ENCODE data around the gene TMEM132C.

Gene TMEM132C

DNA sequence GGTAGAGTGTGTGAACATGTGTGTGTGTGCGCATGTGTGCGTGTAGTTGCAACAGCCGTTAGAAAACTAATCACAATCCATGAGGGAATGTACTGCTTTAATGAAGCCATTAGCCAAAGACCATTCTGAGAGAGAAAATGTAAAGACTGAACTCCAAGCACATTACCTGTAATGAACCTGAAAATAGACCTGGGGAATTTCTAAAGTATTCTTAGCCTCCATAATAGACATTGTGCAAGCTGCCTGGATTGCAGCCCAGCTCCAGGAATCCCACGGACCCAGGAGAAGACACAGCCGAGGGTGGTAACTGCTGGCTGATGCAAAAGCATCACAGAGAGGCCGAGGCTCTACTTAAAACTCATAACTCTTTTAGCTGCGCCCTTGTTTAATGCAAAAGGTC is 400.2 kb downstream of the TMEM132C start:
- no peak overlapping the region for H3K4me3 ChIP-seq (ENCODE audit: control insufficient read depth in 1 of 7, extremely low read depth in 1 of 7, insufficient read depth in 4 of 7, low read depth in 2 of 7, low read length in 6 of 7)
- H3K27me3 ChIP-seq (replicated peaks in 2 of 5; ENCODE audit: control insufficient read depth in 4 of 5, insufficient read depth in 5 of 5, low read length in 4 of 5) = no peaks in the 10 kb centered on the region
- no peaks in the 10 kb centered on the region for H3K36me3 ChIP-seq (ENCODE audit: control insufficient read depth in 4 of 4, insufficient read depth in 4 of 4, low read length in 3 of 4)
- POLR2A ChIA-PET = no interaction called here
- H3K9me3 ChIP-seq (ENCODE audit: control extremely low read depth in 1 of 5, control insufficient read depth in 4 of 5, insufficient read depth in 2 of 5, low read depth in 1 of 5, low read length in 4 of 5) = peaks cover 0 to 14% (median 3%) of the 10 kb centered on the region in 5 experiments
- H3K4me1 ChIP-seq (ENCODE audit: control extremely low read depth in 1 of 4, control insufficient read depth in 4 of 4, insufficient read depth in 4 of 4, low read length in 3 of 4) = no peaks in the 10 kb centered on the region
- no peak overlapping the region for H3K27ac ChIP-seq (ENCODE audit: insufficient read depth in 1 of 2, low read depth in 1 of 2, low read length in 2 of 2, poor library complexity in 1 of 2, severe bottlenecking in 2 of 2)
- WGBS (ENCODE audit: insufficient coverage) = 90% methylated on average over 3 of the region's 7 CpGs
- CTCF ChIA-PET = no interaction called here
- DNase-seq = no peak

DNA sequence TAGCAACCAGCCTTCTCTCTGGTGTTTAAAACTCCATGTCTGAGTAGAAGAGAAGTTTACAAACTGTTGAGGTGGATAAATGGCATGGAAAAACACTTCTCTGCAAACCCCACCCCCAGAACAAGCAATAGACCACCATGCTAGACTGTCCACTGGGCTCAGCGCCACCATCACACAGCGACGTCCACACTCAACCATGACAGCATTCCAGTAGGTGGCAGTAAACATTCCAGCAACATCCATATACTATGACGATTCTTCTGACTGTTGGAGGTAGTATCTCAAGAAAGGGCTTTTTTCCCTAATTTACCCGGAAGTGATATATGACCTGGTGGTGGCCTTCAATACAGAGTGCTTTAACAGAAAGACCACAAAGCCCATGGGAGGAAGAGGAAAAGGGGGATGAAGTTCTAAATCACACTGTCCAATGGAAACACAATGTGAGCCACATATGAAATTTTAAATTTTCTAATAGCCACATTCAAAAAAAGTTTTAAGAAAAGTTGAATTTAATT is 404.6 kb downstream of the TMEM132C start:
- WGBS (ENCODE audit: insufficient coverage) = 67% methylated on average over 1 of the region's 5 CpGs
- Histone ChIP-seq H3K4me3 (ENCODE audit: control insufficient read depth in 1 of 7, extremely low read depth in 1 of 7, insufficient read depth in 4 of 7, low read depth in 2 of 7, low read length in 6 of 7) (no peak overlapping the region), H3K36me3 (ENCODE audit: control insufficient read depth in 4 of 4, insufficient read depth in 4 of 4, low read length in 3 of 4) (no peaks in the 10 kb centered on the region), H3K27ac (ENCODE audit: insufficient read depth in 1 of 2, low read depth in 1 of 2, low read length in 2 of 2, poor library complexity in 1 of 2, severe bottlenecking in 2 of 2) (no peak overlapping the region), H3K27me3 (replicated peaks in 2 of 5; ENCODE audit: control insufficient read depth in 4 of 5, insufficient read depth in 5 of 5, low read length in 4 of 5) (no peaks in the 10 kb centered on the region), H3K4me1 (ENCODE audit: control extremely low read depth in 1 of 4, control insufficient read depth in 4 of 4, insufficient read depth in 4 of 4, low read length in 3 of 4) (no peaks in the 10 kb centered on the region), H3K9me3 (ENCODE audit: control extremely low read depth in 1 of 5, control insufficient read depth in 4 of 5, insufficient read depth in 2 of 5, low read depth in 1 of 5, low read length in 4 of 5) (peaks cover 0 to 2% (median 0%) of the 10 kb centered on the region in 5 experiments)
- POLR2A ChIA-PET = no interaction called here
- CTCF ChIA-PET = no interaction called here
- DNase-seq = peak in 2 of 3 donors; percentile 1 to 10

DNA sequence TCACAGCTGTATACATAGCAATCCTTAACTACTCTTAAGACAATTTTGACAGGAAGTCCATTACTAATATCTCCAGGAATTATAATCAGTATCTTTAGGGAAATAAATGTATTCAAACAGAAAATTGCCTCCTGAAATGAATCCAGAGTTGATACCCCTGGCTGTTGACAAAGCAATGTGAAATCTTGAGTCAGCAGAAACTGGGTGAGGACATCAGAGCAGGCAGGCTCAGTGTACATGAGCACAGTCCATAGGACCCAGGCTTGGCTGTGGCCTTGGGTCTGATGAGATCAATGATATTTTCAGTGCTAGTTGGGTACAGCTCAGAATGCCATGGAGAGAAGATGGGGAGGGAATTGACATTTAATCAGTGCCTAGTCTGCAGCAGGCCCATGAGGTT is 405.5 kb downstream of the TMEM132C start:
- no peak for DNase-seq
- Histone ChIP-seq H3K27ac (ENCODE audit: insufficient read depth in 1 of 2, low read depth in 1 of 2, low read length in 2 of 2, poor library complexity in 1 of 2, severe bottlenecking in 2 of 2) (no peak overlapping the region), H3K27me3 (replicated peaks in 2 of 5; ENCODE audit: control insufficient read depth in 4 of 5, insufficient read depth in 5 of 5, low read length in 4 of 5) (no peaks in the 10 kb centered on the region), H3K4me3 (ENCODE audit: control insufficient read depth in 1 of 7, extremely low read depth in 1 of 7, insufficient read depth in 4 of 7, low read depth in 2 of 7, low read length in 6 of 7) (no peak overlapping the region), H3K36me3 (ENCODE audit: control insufficient read depth in 4 of 4, insufficient read depth in 4 of 4, low read length in 3 of 4) (no peaks in the 10 kb centered on the region), H3K9me3 (ENCODE audit: control extremely low read depth in 1 of 5, control insufficient read depth in 4 of 5, insufficient read depth in 2 of 5, low read depth in 1 of 5, low read length in 4 of 5) (peaks cover 0 to 2% (median 0%) of the 10 kb centered on the region in 5 experiments), H3K4me1 (ENCODE audit: control extremely low read depth in 1 of 4, control insufficient read depth in 4 of 4, insufficient read depth in 4 of 4, low read length in 3 of 4) (no peaks in the 10 kb centered on the region)
- CTCF ChIA-PET = no interaction called here
- POLR2A ChIA-PET = no interaction called here

DNA sequence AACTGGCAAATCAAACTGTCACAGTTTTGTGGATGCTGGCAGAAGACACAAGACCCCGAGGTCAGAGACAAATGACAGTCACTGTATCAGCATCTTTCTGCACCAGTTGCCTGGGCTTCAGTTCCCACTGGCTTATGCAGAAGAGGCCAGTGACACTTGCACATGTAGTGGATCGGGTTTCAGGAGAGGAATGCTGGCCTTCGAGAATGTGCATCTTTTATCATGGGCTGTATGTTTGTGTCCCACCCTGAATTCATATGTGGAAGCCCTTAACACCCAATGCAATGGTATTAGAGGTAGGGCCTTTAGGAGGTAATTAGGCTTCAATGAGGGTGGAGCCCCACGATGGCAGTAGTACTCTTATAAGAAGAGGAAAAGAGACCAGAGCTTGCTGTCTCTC is 405.9 kb downstream of the TMEM132C start:
- H3K27me3 ChIP-seq (replicated peaks in 2 of 5; ENCODE audit: control insufficient read depth in 4 of 5, insufficient read depth in 5 of 5, low read length in 4 of 5) = no peaks in the 10 kb centered on the region
- no peaks in the 10 kb centered on the region for H3K36me3 ChIP-seq (ENCODE audit: control insufficient read depth in 4 of 4, insufficient read depth in 4 of 4, low read length in 3 of 4)
- peaks cover 0 to 2% (median 0%) of the 10 kb centered on the region in 5 experiments for H3K9me3 ChIP-seq (ENCODE audit: control extremely low read depth in 1 of 5, control insufficient read depth in 4 of 5, insufficient read depth in 2 of 5, low read depth in 1 of 5, low read length in 4 of 5)
- WGBS (ENCODE audit: insufficient coverage) = 84% methylated on average over 4 of the region's 4 CpGs
- no peak for DNase-seq
- POLR2A ChIA-PET = no interaction called here
- H3K4me1 ChIP-seq (ENCODE audit: control extremely low read depth in 1 of 4, control insufficient read depth in 4 of 4, insufficient read depth in 4 of 4, low read length in 3 of 4) = no peaks in the 10 kb centered on the region
- H3K27ac ChIP-seq (ENCODE audit: insufficient read depth in 1 of 2, low read depth in 1 of 2, low read length in 2 of 2, poor library complexity in 1 of 2, severe bottlenecking in 2 of 2) = no peak overlapping the region
- CTCF ChIA-PET = no interaction called here
- H3K4me3 ChIP-seq (ENCODE audit: control insufficient read depth in 1 of 7, extremely low read depth in 1 of 7, insufficient read depth in 4 of 7, low read depth in 2 of 7, low read length in 6 of 7) = no peak overlapping the region

DNA sequence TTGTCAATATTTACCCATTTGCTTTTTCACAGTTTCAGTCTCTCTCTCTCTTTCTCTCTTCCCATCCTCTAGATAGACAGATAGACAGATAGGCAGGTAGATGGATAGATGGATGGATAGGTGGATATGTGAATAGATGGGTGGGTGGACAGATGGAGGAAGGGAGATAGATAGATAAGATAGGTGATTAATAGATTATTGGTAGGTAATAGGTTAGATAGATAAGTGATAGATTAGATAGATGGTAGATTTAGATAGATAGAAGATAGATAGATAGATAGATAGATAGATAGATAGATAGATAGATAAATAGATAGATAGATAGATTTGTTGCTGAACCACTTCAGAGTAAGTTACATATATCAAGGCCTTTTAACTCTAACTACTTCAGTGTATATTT is 408.6 kb downstream of the TMEM132C start:
- no peak overlapping the region for H3K27ac ChIP-seq (ENCODE audit: insufficient read depth in 1 of 2, low read depth in 1 of 2, low read length in 2 of 2, poor library complexity in 1 of 2, severe bottlenecking in 2 of 2)
- no peak for DNase-seq
- H3K4me1 ChIP-seq (ENCODE audit: control extremely low read depth in 1 of 4, control insufficient read depth in 4 of 4, insufficient read depth in 4 of 4, low read length in 3 of 4) = no peaks in the 10 kb centered on the region
- H3K27me3 ChIP-seq (replicated peaks in 2 of 5; ENCODE audit: control insufficient read depth in 4 of 5, insufficient read depth in 5 of 5, low read length in 4 of 5) = no peaks in the 10 kb centered on the region
- POLR2A ChIA-PET = no interaction called here
- no peaks in the 10 kb centered on the region for H3K9me3 ChIP-seq (ENCODE audit: control extremely low read depth in 1 of 5, control insufficient read depth in 4 of 5, insufficient read depth in 2 of 5, low read depth in 1 of 5, low read length in 4 of 5)
- H3K36me3 ChIP-seq (ENCODE audit: control insufficient read depth in 4 of 4, insufficient read depth in 4 of 4, low read length in 3 of 4) = no peaks in the 10 kb centered on the region
- H3K4me3 ChIP-seq (ENCODE audit: control insufficient read depth in 1 of 7, extremely low read depth in 1 of 7, insufficient read depth in 4 of 7, low read depth in 2 of 7, low read length in 6 of 7) = no peak overlapping the region
- CTCF ChIA-PET = no interaction called here

DNA sequence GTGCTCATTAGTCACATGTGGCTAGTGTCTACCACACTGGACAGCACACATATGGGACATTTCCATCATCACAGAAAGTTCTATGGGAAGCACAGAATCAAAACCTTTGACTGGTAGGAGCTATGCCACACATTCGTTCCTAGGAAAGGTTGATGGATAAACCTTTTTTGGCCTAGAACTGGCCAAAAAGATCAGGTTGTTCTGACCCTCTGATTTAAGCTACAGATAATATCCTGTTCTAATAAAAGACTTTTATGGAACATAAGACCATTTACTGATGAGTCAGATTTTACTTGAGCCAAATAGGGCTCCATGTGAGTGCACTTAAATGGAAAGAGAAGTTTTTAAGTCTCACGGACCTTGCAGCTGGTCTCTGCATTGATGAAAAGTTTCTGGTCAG is 413.6 kb downstream of the TMEM132C start:
- H3K36me3 ChIP-seq (ENCODE audit: control insufficient read depth in 4 of 4, insufficient read depth in 4 of 4, low read length in 3 of 4) = no peaks in the 10 kb centered on the region
- no peak for DNase-seq

DNA sequence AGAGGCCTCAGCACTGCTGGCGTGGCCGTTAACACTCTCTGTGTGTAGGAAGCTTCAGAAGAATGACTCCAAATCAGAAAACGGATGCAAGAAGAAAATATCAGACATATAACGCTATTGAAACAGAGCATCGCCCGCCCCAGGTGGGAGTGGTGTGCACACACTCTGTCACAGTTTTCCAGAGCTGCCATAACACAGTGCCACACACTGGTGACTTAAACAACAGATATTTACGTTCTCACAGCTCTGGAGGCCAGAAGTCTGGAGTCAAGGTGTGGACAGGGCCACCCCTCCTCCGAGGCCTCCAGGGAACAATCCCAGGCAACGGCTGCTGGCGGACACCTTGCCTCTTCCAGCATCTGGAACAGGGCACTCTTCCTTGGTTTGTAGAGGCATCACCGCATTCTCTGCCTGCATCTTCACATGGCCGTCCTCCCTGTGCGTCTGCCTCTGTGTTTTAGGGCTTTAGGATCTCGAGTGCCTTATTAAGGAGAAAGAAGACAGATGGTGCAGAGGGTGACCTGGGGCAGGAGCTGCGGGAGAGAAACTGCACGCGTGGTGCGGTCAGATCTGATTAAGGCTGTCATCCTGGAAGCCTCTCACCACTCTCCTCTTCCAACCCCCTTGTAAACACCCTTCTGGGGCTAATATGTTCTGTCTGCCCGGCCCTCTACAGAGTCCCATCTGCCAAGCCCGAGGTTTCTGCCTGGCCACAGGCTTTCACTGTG is 415.7 kb downstream of the TMEM132C start:
- Histone ChIP-seq H3K9me3 (ENCODE audit: control extremely low read depth in 1 of 5, control insufficient read depth in 4 of 5, insufficient read depth in 2 of 5, low read depth in 1 of 5, low read length in 4 of 5) (no peaks in the 10 kb centered on the region), H3K27me3 (replicated peaks in 2 of 5; ENCODE audit: control insufficient read depth in 4 of 5, insufficient read depth in 5 of 5, low read length in 4 of 5) (peaks cover 0 to 2% (median 0%) of the 10 kb centered on the region in 5 experiments), H3K4me1 (ENCODE audit: control extremely low read depth in 1 of 4, control insufficient read depth in 4 of 4, insufficient read depth in 4 of 4, low read length in 3 of 4) (no peaks in the 10 kb centered on the region), H3K36me3 (ENCODE audit: control insufficient read depth in 4 of 4, insufficient read depth in 4 of 4, low read length in 3 of 4) (no peaks in the 10 kb centered on the region), H3K27ac (ENCODE audit: insufficient read depth in 1 of 2, low read depth in 1 of 2, low read length in 2 of 2, poor library complexity in 1 of 2, severe bottlenecking in 2 of 2) (no peak overlapping the region), H3K4me3 (ENCODE audit: control insufficient read depth in 1 of 7, extremely low read depth in 1 of 7, insufficient read depth in 4 of 7, low read depth in 2 of 7, low read length in 6 of 7) (no peak overlapping the region)
- no peak for DNase-seq
- CTCF ChIA-PET = no interaction called here
- WGBS (ENCODE audit: insufficient coverage) = 93% methylated on average over 12 of the region's 20 CpGs
- POLR2A ChIA-PET = no interaction called here

More for the DNA sequence above, 413.6 kb downstream of the TMEM132C start:
- Histone ChIP-seq H3K4me3 (ENCODE audit: control insufficient read depth in 1 of 7, extremely low read depth in 1 of 7, insufficient read depth in 4 of 7, low read depth in 2 of 7, low read length in 6 of 7) (no peak overlapping the region), H3K9me3 (ENCODE audit: control extremely low read depth in 1 of 5, control insufficient read depth in 4 of 5, insufficient read depth in 2 of 5, low read depth in 1 of 5, low read length in 4 of 5) (no peaks in the 10 kb centered on the region), H3K27ac (ENCODE audit: insufficient read depth in 1 of 2, low read depth in 1 of 2, low read length in 2 of 2, poor library complexity in 1 of 2, severe bottlenecking in 2 of 2) (no peak overlapping the region), H3K4me1 (ENCODE audit: control extremely low read depth in 1 of 4, control insufficient read depth in 4 of 4, insufficient read depth in 4 of 4, low read length in 3 of 4) (no peaks in the 10 kb centered on the region), H3K27me3 (replicated peaks in 2 of 5; ENCODE audit: control insufficient read depth in 4 of 5, insufficient read depth in 5 of 5, low read length in 4 of 5) (no peaks in the 10 kb centered on the region)
- WGBS (ENCODE audit: insufficient coverage) = 90% methylated on average over 1 of the region's 2 CpGs
- ChIA-PET POLR2A (no interaction called here), CTCF (interaction anchor here (0.9 kb wide), 1 partner anchor 36 kb away, joined by 4 read pairs; no protein-coding TSS in a partner anchor)
